Stomach smooth muscle (tissue), 2 donors: Measurements from ENCODE around the gene PTH1R.

Experiments used
- H3K27ac ChIP-seq: one replicate; pipeline ENCODE4 v1.7.0; 2013; ENCODE audit warnings: mild to moderate bottlenecking, low read length, inconsistent platforms
- H3K27me3 ChIP-seq, 2 donors: one replicate each; pipeline ENCODE4 v1.7.0; 2013; ENCODE audit warnings: low read length in 2 of 2; ENCODE audit not compliant: insufficient read depth in 2 of 2, control insufficient read depth in 1 of 2
- H3K36me3 ChIP-seq, 2 donors: one replicate each; pipeline ENCODE4 v1.7.0; 2013; ENCODE audit warnings: low read length in 2 of 2; ENCODE audit not compliant: control insufficient read depth in 2 of 2, insufficient read depth in 2 of 2
- H3K4me1 ChIP-seq: one replicate; pipeline ENCODE4 v1.7.0; 2013; ENCODE audit warnings: low read length; ENCODE audit not compliant: control insufficient read depth, insufficient read depth
- H3K4me3 ChIP-seq, 2 donors: one replicate each; pipeline ENCODE4 v1.7.0; 2013; ENCODE audit warnings: low read length in 2 of 2
- H3K9ac ChIP-seq, 2 donors: one replicate each; pipeline ENCODE4 v1.7.0; 2013; ENCODE audit warnings: low read length in 2 of 2, mild to moderate bottlenecking in 1 of 2
- H3K9me3 ChIP-seq, 2 donors: one replicate each; pipeline ENCODE4 v1.7.0; 2013; ENCODE audit warnings: low read length in 2 of 2; ENCODE audit not compliant: control insufficient read depth in 2 of 2
- donor health status: healthy.
- donor health status: Pancreatic carcinoma.

PTH1R gene

GRCh38 chr3:46932455-46933225 lies 55.1 kb downstream of the PTH1R start:
- H3K9me3 ChIP-seq = no peaks in the 10 kb centered on the region
- peak overlapping the region in 1 of 2 donors; percentile 55 for H3K9ac ChIP-seq
- H3K27me3 ChIP-seq = no peaks in the 10 kb centered on the region
- peaks cover 81% of the 10 kb centered on the region for H3K4me1 ChIP-seq
- H3K27ac ChIP-seq = peak overlapping the region; percentile 96
- H3K36me3 ChIP-seq = peaks cover 3 to 5% of the 10 kb centered on the region in 2 donors
- H3K4me3 ChIP-seq = no peak overlapping the region

- Histone ChIP-seq H3K36me3 (peaks cover 3 to 6% of the 10 kb centered on the region in 2 donors), H3K4me3 (peak overlapping the region in 1 of 2 donors; percentile 8), H3K9ac (no peak overlapping the region), H3K9me3 (no peaks in the 10 kb centered on the region), H3K27me3 (no peaks in the 10 kb centered on the region), H3K4me1 (peaks cover 81% of the 10 kb centered on the region), H3K27ac (peak overlapping the region; percentile 96)
Observed at GRCh38 chr3:46933261-46933660, 55.7 kb downstream of the PTH1R start.

- H3K9me3 ChIP-seq = no peaks in the 10 kb centered on the region
- peaks cover 3 to 9% of the 10 kb centered on the region in 2 donors for H3K36me3 ChIP-seq
- no peaks in the 10 kb centered on the region for H3K27me3 ChIP-seq
- H3K9ac ChIP-seq = no peak overlapping the region
- peak overlapping the region; percentile 91 for H3K27ac ChIP-seq
- peak overlapping the region in 1 of 2 donors; percentile 3 for H3K4me3 ChIP-seq
- H3K4me1 ChIP-seq = peaks cover 88% of the 10 kb centered on the region
Observed at GRCh38 chr3:46934072-46934471, 56.6 kb downstream of the PTH1R start.

- peak overlapping the region; percentile 6 to 49 for H3K4me3 ChIP-seq
- H3K4me1 ChIP-seq = peaks cover 83% of the 10 kb centered on the region
- H3K27me3 ChIP-seq = no peaks in the 10 kb centered on the region
- no peaks in the 10 kb centered on the region for H3K9me3 ChIP-seq
- H3K36me3 ChIP-seq = peaks cover 3 to 12% of the 10 kb centered on the region in 2 donors
- H3K27ac ChIP-seq = peak overlapping the region; percentile 91
- H3K9ac ChIP-seq = no peak overlapping the region
Observed at GRCh38 chr3:46934498-46935167, 57.1 kb downstream of the PTH1R start.

- H3K4me1 ChIP-seq = peaks cover 82% of the 10 kb centered on the region
- H3K9me3 ChIP-seq = no peaks in the 10 kb centered on the region
- H3K27ac ChIP-seq = peak overlapping the region; percentile 91
- H3K4me3 ChIP-seq = peak overlapping the region; percentile 6 to 49
- no peaks in the 10 kb centered on the region for H3K27me3 ChIP-seq
- peak overlapping the region in 1 of 2 donors; percentile 13 for H3K9ac ChIP-seq
- H3K36me3 ChIP-seq = peaks cover 3 to 17% of the 10 kb centered on the region in 2 donors
Observed at GRCh38 chr3:46935168-46935858, 57.8 kb downstream of the PTH1R start.

- Histone ChIP-seq H3K9me3 (no peaks in the 10 kb centered on the region), H3K9ac (peak overlapping the region in 1 of 2 donors; percentile 14), H3K36me3 (peaks cover 7 to 21% of the 10 kb centered on the region in 2 donors), H3K27ac (peak overlapping the region; percentile 91), H3K27me3 (no peaks in the 10 kb centered on the region), H3K4me1 (peaks cover 74% of the 10 kb centered on the region), H3K4me3 (peak overlapping the region in 1 of 2 donors; percentile 5)
Observed at GRCh38 chr3:46935989-46936558, 58.6 kb downstream of the PTH1R start.

- no peak overlapping the region for H3K4me3 ChIP-seq
- no peaks in the 10 kb centered on the region for H3K27me3 ChIP-seq
- H3K9me3 ChIP-seq = no peaks in the 10 kb centered on the region
- peaks cover 67% of the 10 kb centered on the region for H3K4me1 ChIP-seq
- no peak overlapping the region for H3K9ac ChIP-seq
- peak overlapping the region; percentile 91 for H3K27ac ChIP-seq
- H3K36me3 ChIP-seq = peaks cover 7 to 21% of the 10 kb centered on the region in 2 donors
Observed at GRCh38 chr3:46936733-46937250, 59.3 kb downstream of the PTH1R start.

- H3K27me3 ChIP-seq = no peaks in the 10 kb centered on the region
- peaks cover 7 to 21% of the 10 kb centered on the region in 2 donors for H3K36me3 ChIP-seq
- H3K9me3 ChIP-seq = no peaks in the 10 kb centered on the region
- no peak overlapping the region for H3K27ac ChIP-seq
- peaks cover 60% of the 10 kb centered on the region for H3K4me1 ChIP-seq
- H3K9ac ChIP-seq = no peak overlapping the region
- H3K4me3 ChIP-seq = no peak overlapping the region
Observed at GRCh38 chr3:46938118-46938517, 60.6 kb downstream of the PTH1R start.

- H3K27me3 ChIP-seq = no peaks in the 10 kb centered on the region
- peaks cover 7 to 21% of the 10 kb centered on the region in 2 donors for H3K36me3 ChIP-seq
- no peak overlapping the region for H3K9ac ChIP-seq
- no peaks in the 10 kb centered on the region for H3K9me3 ChIP-seq
- no peak overlapping the region for H3K27ac ChIP-seq
- H3K4me1 ChIP-seq = peaks cover 57% of the 10 kb centered on the region
- H3K4me3 ChIP-seq = no peak overlapping the region
Observed at GRCh38 chr3:46939578-46940445, 62.3 kb downstream of the PTH1R start.
